ENCODE results near the gene PRXL2B. TPM values are rescaled to one million over a fixed set of nuclear protein-coding genes. Genes with fewer than 3 reads are reported as not detected.
"Not testable (repeated sequence)": the region's sequence is repeated elsewhere in the genome, so short reads cannot be mapped to it uniquely, and the experiment has no call there.

The PRXL2B gene
- total RNA-seq, 1 donor from 2014 or later, result 7.3 TPM

GRCh38 chr1:2614145-2614544 is 27.6 kb downstream of the PRXL2B start:
- DNase-seq, result no peak

- no peak for DNase-seq
Measured at GRCh38 chr1:2617971-2618470, 31.4 kb downstream of the PRXL2B start.

- no peak for DNase-seq
Measured at GRCh38 chr1:2623571-2624337, 37.2 kb downstream of the PRXL2B start.

DNA sequence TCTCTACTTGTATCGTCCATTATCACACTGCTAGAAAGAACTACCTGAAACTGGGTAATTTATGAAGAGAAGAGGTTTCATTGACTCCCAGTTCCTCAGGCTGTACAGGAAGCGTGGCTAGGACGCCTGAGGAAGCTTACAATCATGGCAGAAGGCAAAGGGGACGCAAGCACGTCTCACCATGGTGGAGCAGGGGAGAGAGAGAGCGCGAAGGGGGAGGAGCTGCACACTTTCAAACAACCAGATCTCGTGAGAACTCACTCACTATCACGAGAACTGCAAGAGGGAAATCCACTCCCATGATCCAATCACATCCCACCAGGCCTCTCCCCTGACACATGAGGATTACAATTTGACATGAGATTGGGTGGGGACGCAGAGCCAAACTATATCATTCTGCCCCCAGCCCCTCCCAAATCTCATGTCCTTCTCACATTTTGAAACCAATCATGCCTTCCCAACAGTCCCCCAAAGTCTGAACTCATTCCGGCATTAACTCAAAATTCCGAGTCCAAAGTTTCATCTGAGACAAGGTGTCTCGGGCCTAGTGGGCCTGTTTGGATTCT is 38.2 kb downstream of the PRXL2B start:
- DNase-seq, result no peak

DNA sequence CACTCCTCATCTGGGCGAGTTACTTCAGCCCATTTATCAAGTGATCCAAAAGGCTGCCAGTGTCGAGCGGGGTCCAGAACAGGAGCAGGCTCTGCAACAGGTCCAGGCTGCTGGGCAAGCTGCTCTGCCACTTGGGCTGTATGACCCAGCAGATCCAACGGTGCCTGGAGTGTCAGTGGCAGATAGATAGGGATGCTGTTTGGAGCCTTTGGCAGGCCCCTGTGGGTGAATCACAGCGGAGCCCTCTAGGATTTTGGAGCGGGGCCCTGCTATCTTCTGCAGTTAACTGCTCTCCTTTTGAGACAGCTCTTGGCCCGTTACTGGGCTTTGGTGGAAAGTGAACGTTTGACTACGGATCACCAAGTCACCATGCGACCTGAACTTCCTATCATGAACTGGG is 38.7 kb downstream of the PRXL2B start:
- DNase-seq, result no peak

DNA sequence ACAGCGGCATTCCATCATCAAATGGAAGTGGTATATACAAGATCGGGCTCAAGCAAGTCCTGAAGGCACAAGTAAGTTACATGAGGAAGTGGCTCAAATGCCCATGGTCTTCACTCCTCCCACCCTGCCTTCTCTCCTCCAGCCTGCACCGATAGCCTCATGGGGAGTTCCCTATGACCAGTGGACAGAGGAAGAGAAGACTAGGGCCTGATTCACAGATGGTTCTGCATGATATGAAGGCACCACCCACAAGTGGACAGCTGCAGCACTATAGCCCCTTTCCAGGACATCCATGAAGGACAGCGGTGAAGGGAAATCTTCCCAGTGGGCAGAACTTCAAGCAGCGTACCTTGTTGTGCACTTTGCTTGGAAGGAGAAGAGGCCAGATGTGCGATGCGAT is 39.2 kb downstream of the PRXL2B start:
- not testable (repeated sequence) for DNase-seq

DNA sequence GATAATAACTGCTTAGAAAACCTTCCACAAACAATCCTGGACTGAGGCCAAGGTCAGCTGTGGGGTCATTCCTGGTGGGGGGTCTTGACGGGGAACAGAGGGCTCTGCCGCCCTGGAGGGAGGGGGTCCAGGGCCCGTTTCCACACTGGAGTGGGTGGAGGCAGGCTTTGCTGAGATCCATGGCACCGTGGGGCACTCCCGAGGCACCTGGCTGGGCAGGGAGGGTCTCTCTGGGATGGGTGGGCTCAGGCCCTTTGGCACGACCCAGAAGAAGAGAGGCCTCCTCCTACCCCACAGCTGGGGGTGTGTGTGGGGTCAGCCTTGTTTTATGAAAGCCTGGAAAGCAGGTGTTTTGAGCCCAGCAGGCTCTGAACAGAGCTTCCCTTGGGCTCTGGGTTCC is 41.2 kb downstream of the PRXL2B start:
- no peak for DNase-seq

DNA sequence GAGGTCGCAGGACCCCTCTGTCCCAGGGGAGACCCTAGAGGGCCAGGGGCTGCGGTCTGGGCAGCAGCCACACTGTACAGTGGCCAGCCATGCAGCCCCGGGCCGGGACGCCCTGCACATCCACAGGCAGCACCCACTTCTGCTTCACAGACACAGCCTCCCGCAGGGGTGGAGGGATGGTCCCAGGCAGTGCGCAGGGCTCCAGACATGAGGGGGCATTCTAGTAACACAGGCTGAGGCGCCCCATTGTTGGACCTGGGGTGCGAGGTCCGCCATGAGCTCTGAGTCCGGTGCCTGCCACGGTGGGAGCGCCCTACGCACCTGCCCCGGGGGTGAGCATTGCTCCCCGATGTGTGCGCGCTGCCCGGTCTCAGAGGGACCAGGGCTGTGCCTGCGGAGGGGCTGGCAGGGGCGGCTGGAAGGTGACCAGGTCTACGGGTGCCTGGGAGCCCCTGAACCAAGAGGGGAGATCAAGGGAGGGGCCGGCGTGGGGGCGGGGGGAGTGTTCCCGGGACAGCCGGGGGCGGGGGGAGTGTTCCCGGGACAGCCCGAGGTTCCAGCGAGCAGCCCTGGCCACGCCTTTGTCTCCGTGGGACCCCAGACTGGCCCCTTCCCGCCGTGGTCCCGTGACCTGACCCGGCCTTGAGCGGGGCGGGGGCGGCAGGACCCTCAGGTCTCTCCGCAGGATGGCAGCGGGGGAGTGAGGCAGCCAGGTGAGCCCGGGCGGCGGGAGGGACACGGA is 41.8 kb downstream of the PRXL2B start:
- no peak for DNase-seq

GRCh38 chr1:2628933-2629626 is 42.5 kb downstream of the PRXL2B start:
- DNase-seq, result no peak

GRCh38 chr1:2629627-2630497 is 43.3 kb downstream of the PRXL2B start:
- no peak for DNase-seq

GRCh38 chr1:2630498-2631135 is 44.0 kb downstream of the PRXL2B start:
- no peak for DNase-seq

GRCh38 chr1:2631136-2632050 is 44.8 kb downstream of the PRXL2B start:
- no peak for DNase-seq

DNA sequence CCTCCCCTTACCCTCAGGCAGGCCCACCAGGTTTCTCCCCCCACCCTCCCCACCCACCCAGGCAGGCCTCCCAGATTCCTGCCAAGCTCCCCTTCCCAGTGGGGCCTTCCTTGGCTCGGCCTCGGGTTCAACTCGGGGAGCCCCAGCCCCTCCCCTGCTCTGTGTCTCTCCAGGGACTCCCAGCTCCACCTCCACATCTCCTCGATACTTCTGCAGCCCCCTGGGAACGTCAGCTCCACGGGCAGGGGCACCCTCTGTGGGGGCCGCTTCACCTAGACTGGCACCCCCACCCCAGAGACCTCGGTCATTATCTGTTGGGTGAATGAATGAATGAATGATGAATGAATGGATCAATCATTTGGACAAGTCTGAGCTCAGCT is 45.5 kb downstream of the PRXL2B start:
- no peak for DNase-seq

DNA sequence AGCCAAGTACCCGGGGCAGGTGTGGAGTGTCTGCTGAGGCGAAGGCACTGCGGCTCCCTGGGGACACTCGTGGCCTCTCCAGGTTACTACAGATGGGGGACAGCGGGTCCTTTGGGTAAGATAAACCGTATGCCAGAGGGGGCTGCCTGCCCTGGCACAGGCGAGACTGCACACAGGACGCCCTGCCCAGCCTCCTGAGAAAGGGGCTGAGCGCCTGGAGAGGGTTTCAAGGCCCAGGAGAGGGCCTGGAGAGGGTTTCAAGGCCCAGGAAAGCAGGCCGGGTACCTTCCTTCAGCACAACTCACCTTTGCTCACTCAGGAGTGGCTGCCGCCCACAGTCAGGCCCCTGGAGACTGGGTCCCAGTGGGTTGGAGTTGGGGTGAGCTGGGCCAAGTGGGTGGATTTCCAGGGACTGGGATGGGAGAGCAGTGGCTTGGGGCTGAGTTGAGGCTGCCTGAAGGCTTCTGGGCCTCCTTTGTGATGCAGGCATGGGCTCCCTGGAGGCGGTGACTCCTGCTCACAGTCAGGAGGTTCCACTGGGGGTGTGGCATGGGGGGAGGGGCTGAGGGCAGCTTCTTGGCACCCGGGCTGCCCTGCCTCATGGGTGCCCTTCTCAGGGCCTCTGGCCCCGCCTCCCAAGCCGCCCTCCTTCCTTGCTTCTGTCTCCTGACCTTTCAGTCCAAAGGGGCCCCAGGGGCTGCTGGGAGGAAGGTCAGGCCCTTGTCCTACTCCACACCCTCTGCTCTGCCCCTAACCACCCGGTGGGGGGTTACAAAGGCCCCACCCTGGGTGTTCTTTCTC is 46.2 kb downstream of the PRXL2B start, which contains the start of gene MMEL1:
TSS of gene MMEL1 (minus strand) at position 456 of the 801 bp plus-strand sequence. CDS start 3,532 bp downstream, outside the sequence.
- DNase-seq, result no peak

DNA sequence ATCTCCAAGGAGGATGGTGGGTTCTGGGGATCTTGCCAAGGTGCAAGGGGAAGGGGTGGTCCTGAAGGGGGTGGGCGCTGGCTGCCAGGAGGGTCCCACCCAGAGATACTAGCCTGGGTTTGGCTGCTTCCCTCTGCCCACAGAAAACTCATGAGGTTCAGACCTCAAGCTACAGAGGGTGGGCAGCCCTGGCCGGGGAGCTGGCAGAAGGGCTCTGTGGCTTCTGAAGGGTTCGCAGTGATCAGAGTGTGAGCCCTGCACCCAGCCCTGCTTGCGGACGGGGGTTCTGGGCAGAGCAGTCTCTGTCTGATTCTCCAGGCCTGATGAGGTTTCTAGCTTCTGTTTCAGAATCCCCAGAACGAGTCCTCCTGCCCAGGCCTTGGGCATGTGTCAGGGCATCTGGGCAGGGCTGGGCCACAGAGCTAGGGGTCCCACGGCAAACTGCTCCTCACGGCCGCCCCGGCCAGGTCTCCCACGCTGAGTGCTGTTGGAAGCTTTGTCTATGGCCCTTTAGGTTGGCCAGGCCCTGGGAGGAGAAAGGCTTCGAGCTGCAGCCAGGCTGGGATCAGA is 46.9 kb downstream of the PRXL2B start:
- DNase-seq, result no peak

GRCh38 chr1:2633936-2634491 is 47.4 kb downstream of the PRXL2B start:
- DNase-seq, result no peak

DNA sequence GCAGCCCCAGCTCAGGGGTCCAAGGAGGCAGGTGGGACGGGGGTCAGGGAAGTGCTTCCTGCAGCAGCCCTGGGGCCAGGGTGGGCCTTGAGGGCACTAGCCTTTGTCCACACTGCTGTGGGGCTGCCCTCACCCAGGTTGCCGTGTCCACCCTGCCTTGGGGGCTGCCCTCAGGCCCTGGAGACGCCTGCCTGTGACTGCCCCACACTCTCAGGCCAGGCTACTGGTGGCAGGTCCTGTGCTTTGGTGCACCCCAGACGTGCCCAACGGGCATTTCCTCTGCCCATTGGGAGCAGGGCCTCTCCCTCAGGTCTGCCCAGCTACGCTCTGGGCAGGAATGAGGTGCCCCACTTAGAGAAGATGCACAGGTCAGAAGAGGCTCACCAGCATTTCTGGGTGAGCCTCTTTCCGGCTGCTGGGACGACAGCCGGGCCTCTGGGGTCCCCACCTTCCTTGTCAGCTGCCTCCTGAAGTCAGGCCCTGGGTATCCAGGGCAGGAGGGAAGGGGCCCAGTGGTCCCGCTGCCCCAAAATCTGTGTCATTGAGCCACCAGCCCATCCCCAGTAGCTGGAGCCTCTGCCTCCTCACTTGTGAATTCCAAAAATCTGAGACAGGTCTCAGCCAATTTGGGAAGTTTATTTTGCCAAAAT is 48.9 kb downstream of the PRXL2B start:
- DNase-seq, result no peak

DNA sequence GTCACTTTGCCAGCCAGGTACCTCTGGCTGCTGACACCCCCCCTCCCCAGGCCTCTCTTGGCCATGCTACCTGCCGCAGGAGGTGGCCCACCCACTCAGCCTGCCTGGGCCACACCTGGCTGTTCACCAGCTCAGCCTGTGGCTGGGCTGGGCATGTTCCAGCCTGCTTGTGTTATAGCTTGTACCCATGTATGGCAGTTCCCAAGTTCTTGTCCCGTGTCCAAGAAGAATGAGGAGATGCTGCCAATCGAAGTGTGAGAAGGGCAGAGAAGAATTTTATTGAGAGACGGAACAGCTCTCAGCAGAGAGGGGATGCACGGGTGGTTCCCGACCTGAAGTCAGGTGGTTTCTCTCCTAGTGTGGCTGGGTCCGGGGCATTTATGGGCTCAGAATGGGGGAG is 50.2 kb downstream of the PRXL2B start:
- no peak for DNase-seq

Data from skin of body (tissue), 2 donors.